Endothelial cell (in vitro differentiated cells): ENCODE data around the gene REC114. TPM values are rescaled to one million over a fixed set of nuclear protein-coding genes. Genes with fewer than 3 reads are reported as not detected.

Source experiments
- DNase-seq: peaks from one replicate; pipeline ENCODE4 v3.0.0; 2021; ENCODE audit warnings: low spot score
- H3K27ac Mint-ChIP-seq: one replicate; pipeline ENCODE4 v1.8.0; 2021; ENCODE audit warnings: mixed read lengths, inconsistent platforms; ENCODE audit not compliant: unreplicated experiment
- H3K27me3 Mint-ChIP-seq: one replicate; pipeline ENCODE4 v1.8.0; 2021; ENCODE audit warnings: mild to moderate bottlenecking, moderate library complexity, mixed read lengths, inconsistent platforms; ENCODE audit not compliant: unreplicated experiment
- H3K36me3 Mint-ChIP-seq: one replicate; pipeline ENCODE4 v1.8.0; 2021; ENCODE audit warnings: mild to moderate bottlenecking, low read depth, mixed read lengths, inconsistent platforms; ENCODE audit not compliant: unreplicated experiment
- H3K4me1 Mint-ChIP-seq: one replicate; pipeline ENCODE4 v1.8.0; 2021; ENCODE audit warnings: mild to moderate bottlenecking, mixed read lengths, inconsistent platforms; ENCODE audit not compliant: unreplicated experiment
- H3K4me3 Mint-ChIP-seq: one replicate; pipeline ENCODE4 v1.8.0; 2021; ENCODE audit warnings: mild to moderate bottlenecking, mixed read lengths, inconsistent platforms; ENCODE audit not compliant: unreplicated experiment
- H3K9me3 Mint-ChIP-seq: one replicate; pipeline ENCODE4 v1.8.0; 2021; ENCODE audit warnings: mixed read lengths, inconsistent platforms; ENCODE audit not compliant: unreplicated experiment
- total RNA-seq: library from RNA; stranded (reverse); fragmentation: NEBNext Ultra II Directional; extraction: Animal tissue kit (Norgen Biotek cat#: 25700); gene quantifications from one replicate; pipeline ENCODE4 v1.2.1, GENCODE V29; 2021; ENCODE audit not compliant: unreplicated experiment
- TF ChIP-seq, protein P1 (sequence below): fragments of 200-600 bp; sonication (generic); IDR thresholded peaks from one replicate; pipeline ENCODE4 v1.5.0; 2021; ENCODE audit warnings: antibody characterized with exemption; ENCODE audit not compliant: unreplicated experiment

The REC114 gene
- total RNA-seq, 1 donor from 2014 or later, result not detected

DNA sequence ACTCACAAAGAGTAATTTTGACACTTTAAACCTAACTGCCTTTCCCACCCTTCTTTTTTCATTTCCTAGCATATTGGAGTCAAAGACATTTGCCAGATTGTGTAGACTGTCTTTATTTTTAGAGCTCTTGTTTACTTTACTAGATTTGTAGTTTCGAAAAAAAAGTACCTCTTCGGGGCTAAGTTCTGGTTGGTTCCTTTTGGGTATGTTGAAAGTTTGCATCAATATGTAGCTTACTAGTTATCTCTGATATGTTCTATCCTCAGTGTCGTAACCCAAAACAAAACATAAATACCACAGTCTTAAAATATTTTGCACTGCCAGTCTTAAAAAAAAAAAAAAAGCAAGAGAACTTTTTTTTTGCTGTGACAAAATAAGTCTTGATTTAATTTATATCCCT is 52.2 kb downstream of the REC114 start:
- Mint-ChIP-seq H3K9me3 (no peaks in the 10 kb centered on the region), H3K27me3 (no peaks in the 10 kb centered on the region), H3K36me3 (no peaks in the 10 kb centered on the region), H3K27ac (no peak overlapping the region), H3K4me3 (no peak overlapping the region), H3K4me1 (no peaks in the 10 kb centered on the region)
- TF ChIP-seq, protein P1, sequence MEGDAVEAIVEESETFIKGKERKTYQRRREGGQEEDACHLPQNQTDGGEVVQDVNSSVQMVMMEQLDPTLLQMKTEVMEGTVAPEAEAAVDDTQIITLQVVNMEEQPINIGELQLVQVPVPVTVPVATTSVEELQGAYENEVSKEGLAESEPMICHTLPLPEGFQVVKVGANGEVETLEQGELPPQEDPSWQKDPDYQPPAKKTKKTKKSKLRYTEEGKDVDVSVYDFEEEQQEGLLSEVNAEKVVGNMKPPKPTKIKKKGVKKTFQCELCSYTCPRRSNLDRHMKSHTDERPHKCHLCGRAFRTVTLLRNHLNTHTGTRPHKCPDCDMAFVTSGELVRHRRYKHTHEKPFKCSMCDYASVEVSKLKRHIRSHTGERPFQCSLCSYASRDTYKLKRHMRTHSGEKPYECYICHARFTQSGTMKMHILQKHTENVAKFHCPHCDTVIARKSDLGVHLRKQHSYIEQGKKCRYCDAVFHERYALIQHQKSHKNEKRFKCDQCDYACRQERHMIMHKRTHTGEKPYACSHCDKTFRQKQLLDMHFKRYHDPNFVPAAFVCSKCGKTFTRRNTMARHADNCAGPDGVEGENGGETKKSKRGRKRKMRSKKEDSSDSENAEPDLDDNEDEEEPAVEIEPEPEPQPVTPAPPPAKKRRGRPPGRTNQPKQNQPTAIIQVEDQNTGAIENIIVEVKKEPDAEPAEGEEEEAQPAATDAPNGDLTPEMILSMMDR, result no peak
- no peak for DNase-seq

DNA sequence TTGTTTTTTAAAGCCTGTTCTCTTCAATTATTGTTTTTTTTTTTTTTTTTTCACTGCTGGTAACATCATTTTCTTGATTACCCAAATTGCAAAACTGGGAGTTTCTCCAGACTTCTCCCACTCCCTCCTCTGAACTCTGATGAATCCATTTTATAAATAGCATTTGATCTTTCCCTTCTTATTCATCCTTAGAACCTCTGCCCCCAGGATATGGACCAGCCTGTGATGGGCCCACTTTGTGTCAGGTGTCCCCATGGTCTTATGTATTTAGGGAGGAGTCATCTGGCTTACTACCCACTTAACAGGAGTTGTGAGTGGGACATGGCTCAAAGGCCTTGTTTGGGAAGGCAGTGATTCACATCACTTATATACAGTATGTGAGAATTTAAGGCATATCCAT is 57.7 kb downstream of the REC114 start:
- no peak for DNase-seq
- no peaks in the 10 kb centered on the region for H3K4me1 Mint-ChIP-seq
- TF ChIP-seq, protein P1, result no peak
- no peak overlapping the region for H3K27ac Mint-ChIP-seq
- no peaks in the 10 kb centered on the region for H3K27me3 Mint-ChIP-seq
- no peaks in the 10 kb centered on the region for H3K36me3 Mint-ChIP-seq
- no peak overlapping the region for H3K4me3 Mint-ChIP-seq
- no peaks in the 10 kb centered on the region for H3K9me3 Mint-ChIP-seq

DNA sequence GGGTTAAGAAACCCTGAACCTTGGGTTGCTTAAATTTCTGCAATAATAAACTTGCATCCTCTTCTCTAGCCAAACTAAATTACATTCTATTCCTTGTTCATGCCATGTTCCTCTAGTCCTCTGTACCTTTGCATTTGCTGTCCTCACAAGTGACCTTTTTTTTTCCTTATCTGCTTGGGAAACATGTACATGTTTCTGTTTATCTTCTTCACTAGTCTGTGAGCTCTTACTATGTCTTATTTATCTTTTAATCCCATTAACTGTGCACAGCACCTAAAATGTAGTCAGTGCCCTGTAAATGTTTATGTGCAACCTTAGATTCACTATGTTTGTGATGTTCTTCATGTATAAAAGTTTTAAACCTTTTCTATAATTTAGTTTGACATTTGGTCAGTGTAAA is 61.9 kb downstream of the REC114 start:
- H3K27ac Mint-ChIP-seq, result no peak overlapping the region
- no peaks in the 10 kb centered on the region for H3K4me1 Mint-ChIP-seq
- no peaks in the 10 kb centered on the region for H3K36me3 Mint-ChIP-seq
- no peak overlapping the region for H3K4me3 Mint-ChIP-seq
- DNase-seq, result no peak
- no peaks in the 10 kb centered on the region for H3K27me3 Mint-ChIP-seq
- no peaks in the 10 kb centered on the region for H3K9me3 Mint-ChIP-seq
- TF ChIP-seq, protein P1, result no peak

DNA sequence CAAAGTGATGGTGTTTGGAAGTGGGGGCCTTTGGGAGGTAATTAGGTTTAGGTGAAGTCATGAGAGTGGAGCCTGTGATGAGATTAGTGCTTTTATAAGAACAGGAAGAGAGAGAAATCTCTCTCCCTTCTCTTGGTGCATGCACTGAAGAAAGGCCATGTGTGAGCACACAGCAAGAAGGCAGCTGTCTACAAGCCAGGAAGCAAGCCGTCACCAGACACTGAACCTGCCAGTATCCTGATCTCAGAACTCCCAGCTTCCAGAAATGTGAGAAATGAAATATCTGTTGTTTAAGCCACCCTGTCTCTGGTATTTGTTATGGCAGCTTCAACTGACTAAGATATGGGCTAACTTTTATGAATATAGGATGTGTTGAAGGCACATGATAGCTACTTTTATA is 72.6 kb downstream of the REC114 start:
- DNase-seq, result no peak
- no peaks in the 10 kb centered on the region for H3K9me3 Mint-ChIP-seq
- H3K4me1 Mint-ChIP-seq, result peaks cover 14% of the 10 kb centered on the region
- H3K27me3 Mint-ChIP-seq, result peaks cover 1% of the 10 kb centered on the region
- no peak overlapping the region for H3K4me3 Mint-ChIP-seq
- no peak overlapping the region for H3K27ac Mint-ChIP-seq
- H3K36me3 Mint-ChIP-seq, result no peaks in the 10 kb centered on the region
- TF ChIP-seq, protein P1, result no peak

DNA sequence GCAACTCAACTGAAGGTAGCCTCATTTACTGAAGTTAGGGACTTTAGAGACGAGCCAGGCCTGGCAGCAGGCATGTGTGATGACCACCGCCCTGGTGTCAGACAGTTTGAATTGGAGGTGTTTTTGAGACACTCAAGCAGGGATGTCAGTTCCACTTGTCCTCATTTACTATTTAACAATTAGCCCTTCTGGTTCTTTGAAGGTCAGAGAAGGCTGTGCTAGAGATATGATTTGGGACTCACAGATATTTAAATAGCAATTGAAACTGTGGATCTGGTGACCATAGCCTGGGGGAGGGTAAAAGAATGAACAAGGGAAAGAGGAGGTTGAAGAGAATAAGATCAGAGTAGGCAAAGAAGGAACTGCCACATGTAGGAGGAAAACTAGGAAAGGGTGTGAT is 74.6 kb downstream of the REC114 start:
- TF ChIP-seq, protein P1, result no peak
- H3K4me1 Mint-ChIP-seq, result peaks cover 14% of the 10 kb centered on the region
- no peak for DNase-seq
- no peaks in the 10 kb centered on the region for H3K36me3 Mint-ChIP-seq
- H3K4me3 Mint-ChIP-seq, result no peak overlapping the region
- H3K9me3 Mint-ChIP-seq, result no peaks in the 10 kb centered on the region
- no peak overlapping the region for H3K27ac Mint-ChIP-seq
- peaks cover 1% of the 10 kb centered on the region for H3K27me3 Mint-ChIP-seq
